HG03025 (cell line): ENCODE data around the gene G2E3.
"Not testable (repeated sequence)": the region's sequence is repeated elsewhere in the genome, so short reads cannot be mapped to it uniquely, and the experiment has no call there.

Source experiments
- ATAC-seq: cut with Tn5 transposase; IDR thresholded peaks from one replicate; pipeline ENCODE4 v1.9.1; 2021; ENCODE audit warnings: mild to moderate bottlenecking, moderate library complexity; ENCODE audit not compliant: unreplicated experiment, low FRiP score

Gene G2E3

DNA sequence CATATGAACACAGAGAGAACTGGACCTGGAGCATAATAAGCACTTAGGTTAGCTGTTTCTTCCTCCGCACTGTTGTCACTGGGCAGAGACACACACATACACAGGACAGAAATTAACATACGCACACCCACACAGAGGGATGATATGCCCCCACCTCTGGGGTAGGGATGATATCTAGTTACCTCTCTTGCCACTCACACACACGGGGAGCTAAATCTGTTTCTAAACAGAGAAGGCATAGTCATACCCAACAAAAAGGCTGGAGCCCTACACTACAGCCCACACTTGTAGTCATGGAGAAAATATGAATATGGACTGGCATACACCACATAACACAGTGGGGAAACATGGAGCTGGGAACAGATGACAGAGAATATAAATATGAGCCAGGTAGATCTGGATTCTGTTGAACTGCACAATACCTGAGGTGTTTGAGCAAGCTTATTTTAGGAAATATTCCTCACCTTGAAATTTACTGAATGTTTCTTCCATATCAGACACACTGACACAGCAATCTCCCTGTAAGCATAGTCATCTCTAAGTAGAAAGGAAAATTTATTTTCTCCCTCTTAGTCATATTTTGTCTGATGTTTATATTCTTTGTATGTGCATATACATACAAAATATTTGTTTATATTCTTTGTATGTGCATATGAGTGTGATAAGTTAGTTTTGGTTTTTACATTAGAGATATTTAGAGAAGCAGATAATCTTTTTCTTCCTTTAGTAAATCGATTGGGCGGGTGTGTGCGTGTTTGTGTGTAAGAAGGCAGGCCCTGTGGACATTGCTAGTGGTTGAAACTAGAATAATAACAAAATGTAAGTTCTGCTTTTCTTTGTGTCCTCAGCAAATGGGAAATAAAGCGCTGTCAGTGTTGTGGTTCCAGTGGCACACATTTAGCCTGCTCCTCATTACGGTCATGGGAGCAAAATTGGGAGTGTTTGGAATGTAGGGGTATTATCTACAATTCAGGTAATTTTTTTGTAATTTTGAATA, 42.3 kb downstream of the G2E3 start:
- ATAC-seq, result no peak

GRCh38 chr14:30603402-30603801, 44.4 kb downstream of the G2E3 start:
- no peak for ATAC-seq

DNA sequence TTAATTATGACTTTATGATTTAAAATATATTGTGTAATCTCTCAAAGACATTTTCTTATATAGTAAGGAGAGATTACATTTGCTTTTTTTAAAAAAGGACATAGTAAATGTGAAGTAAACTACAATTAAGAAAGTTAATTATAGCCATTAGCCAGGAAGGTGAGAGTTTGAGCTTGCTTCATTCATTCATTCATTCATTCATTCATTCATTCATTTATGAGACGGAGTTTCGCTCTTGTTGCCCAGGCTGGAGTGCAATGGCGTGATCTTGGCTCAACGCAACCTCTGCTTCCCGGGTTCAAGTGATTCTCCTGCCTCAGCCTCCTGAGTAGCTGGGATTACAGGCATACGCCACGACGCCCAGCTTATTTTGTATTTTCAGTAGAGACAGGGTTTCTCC, 45.7 kb downstream of the G2E3 start:
- ATAC-seq, result not testable (repeated sequence)

DNA sequence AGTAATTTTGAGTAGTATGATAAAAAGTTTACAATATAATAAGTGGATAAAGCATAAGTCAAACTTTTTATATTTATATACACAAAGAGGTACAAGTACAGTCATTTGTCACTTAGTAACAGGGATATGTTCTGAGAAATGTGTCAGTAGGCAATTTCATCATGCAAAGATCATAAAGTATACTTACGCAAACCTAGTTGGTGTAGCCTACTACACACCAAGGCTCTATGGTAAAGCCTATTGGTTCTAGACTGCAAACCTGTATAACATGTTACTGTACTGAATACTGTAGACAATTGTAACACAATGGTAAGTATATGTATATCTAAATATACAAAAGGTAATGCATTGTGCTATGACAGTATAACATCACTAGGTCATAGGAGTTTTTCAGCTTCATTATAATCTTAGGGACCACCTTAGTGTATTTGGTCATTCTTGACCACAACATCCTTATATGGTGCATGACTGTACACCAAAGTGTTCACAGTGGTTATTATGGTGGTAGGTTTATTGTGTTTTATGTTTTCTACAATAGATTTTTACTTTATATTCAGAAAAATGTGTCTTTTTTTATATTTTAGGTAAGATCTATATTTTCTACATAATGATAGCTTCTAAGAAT, 48.3 kb downstream of the G2E3 start:
- no peak for ATAC-seq

- no peak for ATAC-seq
Measured at GRCh38 chr14:30608533-30609006, 49.6 kb downstream of the G2E3 start.

GRCh38 chr14:30610787-30611343, 51.9 kb downstream of the G2E3 start:
- no peak for ATAC-seq

- ATAC-seq, result no peak
Measured at GRCh38 chr14:30614155-30614554, 55.2 kb downstream of the G2E3 start.

- ATAC-seq, result peak; percentile 24
Measured at GRCh38 chr14:30620178-30620577, 61.2 kb downstream of the G2E3 start.

DNA sequence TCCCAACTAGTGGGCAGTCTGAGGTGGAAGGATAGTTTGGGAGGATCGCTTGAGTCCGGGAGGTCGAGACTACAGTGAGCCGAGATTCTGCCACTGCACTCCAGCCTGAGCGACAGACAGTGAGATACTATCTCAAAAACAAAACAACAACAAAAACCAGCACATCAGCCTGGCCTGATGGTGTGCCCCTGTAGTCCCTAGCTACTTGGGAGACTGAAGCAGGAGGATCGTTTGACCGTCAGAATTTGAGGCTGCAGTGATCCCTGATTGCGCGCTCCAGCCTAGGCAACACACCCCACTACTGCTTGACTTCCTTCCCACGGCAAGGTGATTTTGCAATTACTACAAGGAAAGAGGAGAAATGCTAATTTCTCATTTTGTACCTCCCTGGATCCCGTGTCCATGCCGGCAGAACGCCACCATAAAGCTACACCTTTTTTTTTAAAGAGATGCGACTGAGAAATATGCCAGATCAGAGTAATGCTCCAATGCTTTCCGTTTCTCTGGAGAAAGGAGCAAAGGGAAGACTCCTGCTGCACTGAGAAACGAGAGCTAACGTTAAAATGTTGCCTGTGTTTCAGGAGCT, 62.5 kb downstream of the G2E3 start:
- ATAC-seq, result no peak

- peak; percentile 93 for ATAC-seq
Measured at GRCh38 chr14:30621940-30622830, 63.2 kb downstream of the G2E3 start, which contains the start of gene SCFD1. Gene SCFD1 (plus strand): TSS chr14:30622319. CDS start chr14:30622339, 20 bp downstream.

DNA sequence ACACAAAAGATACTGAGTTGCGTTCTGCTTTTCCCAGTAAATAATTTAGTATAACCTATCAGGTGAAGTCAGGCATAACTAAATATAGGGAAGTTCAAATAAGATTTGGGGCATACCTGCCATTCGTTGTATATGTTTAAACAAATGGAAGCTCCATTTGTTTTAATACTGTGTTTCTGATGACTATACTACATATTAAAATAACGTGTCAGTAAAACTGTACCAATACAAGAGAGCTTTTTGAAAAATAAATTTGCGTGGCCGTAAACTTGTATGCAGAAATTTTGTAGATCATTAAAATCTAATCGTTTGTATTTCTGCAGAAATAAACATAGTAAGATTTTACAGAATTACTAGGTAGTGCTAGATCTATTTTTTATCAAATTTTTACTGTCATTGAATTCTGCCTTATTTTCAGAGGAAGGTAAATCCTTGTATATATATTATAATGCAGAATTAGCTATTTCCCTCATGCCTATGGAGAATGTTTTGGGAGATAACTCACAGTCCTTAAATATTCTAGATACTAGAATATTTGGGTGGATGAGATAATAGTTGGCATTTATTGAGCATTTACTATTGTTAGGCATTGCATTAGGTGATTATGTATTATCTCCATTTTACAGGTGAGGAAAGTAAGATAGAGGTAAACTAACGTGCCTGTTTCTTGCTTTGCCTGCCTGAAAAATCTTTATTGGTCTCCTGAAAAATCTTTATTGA, 64.6 kb downstream of the G2E3 start:
- ATAC-seq, result no peak

- ATAC-seq, result no peak
Measured at GRCh38 chr14:30624132-30624423, 65.1 kb downstream of the G2E3 start.

DNA sequence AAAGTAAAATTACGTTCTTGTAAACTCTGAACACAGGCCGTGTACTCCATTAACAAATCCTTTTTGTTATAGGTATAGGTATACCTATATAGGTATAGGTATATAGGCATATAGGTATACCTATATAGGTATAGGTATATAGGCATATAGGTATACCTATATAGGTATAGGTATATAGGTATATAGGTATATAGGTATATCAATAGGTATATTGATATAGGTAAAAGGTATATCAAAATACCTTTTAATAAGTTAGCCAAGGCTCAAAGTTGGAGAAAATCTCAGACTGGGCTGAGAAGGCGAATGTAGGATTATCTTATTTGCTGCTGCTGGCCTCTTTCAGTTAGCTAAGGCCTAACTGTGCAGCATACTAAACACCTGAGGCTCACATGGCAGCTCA, 66.6 kb downstream of the G2E3 start:
- no peak for ATAC-seq

- not testable (repeated sequence) for ATAC-seq
Measured at GRCh38 chr14:30629432-30629831, 70.5 kb downstream of the G2E3 start.

- ATAC-seq, result no peak
Measured at GRCh38 chr14:30630248-30630647, 71.3 kb downstream of the G2E3 start.

- no peak for ATAC-seq
Measured at GRCh38 chr14:30632730-30633129, 73.8 kb downstream of the G2E3 start.

DNA sequence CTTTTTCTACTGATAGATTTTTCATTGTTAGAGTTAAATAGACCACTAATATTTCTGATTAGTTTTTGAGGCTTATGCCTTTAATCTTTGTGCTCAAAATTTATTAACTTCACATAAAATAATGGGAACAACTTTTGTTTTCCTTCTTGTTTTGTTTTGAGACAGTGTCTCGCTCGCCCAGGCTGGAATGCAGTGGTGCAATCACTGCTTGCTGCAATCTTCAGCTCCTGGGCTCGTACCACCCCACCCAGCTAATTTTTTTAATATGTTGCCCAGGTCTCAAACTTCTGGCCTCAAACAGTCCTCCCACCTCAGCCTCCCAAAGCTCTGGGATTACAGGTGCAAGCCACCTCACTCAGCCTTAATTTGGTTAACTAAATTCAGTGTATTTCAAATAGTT, 80.0 kb downstream of the G2E3 start:
- no peak for ATAC-seq

DNA sequence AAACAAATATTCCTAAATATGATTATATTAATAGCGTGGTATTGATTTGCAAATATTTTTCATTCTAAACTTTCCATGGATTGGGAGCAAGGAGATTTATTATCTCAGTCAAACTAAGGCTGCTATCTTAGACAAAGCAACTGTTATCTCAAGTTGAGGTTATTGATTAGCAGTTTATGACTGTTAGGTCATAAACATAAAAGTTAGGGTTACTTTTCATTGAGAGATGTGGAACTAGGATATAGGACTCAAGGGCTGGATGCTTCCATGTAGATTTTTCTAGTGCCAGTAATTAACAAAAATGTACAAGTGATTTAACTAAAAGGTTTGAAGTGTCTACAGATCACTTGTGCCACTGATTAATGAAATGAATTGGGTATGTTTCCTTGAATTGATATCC, 82.2 kb downstream of the G2E3 start:
- no peak for ATAC-seq

GRCh38 chr14:30644462-30644861, 85.5 kb downstream of the G2E3 start:
- ATAC-seq, result not testable (repeated sequence)
